NCI-H446 (cell line): Measurements from ENCODE around the gene ADCY10.
"Not testable (repeated sequence)": the region's sequence is repeated elsewhere in the genome, so short reads cannot be mapped to it uniquely, and the experiment has no call there.

ENCODE experiments used
- DNase-seq, 2 experiments: peaks; one replicate each; lab custom pipeline; 2025; lab: John Stamatoyannopoulos, UW

ADCY10 gene

GRCh38 chr1:167924543-167925231 lies 10.8 kb upstream of the ADCY10 start:
- DNase-seq, result no peak

DNA sequence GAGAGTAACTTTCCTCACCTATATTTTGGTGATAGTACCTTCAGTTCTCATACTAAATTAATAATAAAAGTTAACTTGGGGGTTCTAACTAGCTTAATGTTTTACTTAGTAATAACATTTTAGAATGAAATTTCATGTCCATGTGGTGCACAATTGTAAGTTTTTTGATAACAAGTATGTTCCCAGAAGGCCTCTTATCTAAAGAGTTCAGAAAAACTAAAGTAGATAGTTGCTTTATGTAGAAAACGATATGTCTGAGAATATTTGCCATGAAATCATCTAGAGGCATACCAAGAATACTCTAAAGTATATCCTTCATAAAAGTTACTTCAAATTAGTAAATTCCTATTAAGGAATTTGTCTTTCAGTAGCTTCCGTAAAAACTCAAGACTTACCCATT lies 10.2 kb upstream of the ADCY10 start:
- DNase-seq, result no peak

DNA sequence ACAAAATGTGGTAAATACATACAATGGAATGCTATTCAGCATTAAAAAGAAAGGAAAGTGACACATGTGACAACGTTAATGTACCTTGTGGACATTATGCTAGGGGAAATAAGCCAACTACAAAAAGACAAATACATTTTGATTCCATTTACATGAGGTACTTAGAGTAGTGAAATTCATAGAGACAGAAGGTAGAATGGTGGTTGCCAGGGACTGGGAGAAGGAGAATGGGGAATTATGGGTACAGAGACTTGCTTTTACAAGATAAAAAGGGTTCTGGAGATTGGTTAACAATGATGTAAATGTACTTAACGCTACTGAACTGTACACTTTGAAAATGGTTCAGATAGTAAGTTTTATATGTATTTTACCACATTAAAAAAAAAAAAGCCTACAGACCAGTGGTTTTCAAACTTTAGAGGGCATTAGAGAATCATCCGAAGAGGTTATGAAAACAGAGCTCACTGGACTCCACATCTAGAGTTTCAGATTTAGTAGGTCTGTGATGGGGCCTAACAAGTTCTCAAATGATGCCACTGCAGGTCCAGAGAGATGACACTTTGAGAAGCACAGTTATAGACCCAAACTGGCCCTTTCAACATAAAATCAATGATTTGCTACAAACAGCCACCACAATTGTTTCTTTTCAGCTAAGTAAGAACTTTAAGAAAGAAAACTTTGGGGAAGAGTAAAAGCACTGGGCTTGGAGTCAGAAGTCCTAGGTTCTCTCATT lies 9.6 kb upstream of the ADCY10 start:
- no peak for DNase-seq

DNA sequence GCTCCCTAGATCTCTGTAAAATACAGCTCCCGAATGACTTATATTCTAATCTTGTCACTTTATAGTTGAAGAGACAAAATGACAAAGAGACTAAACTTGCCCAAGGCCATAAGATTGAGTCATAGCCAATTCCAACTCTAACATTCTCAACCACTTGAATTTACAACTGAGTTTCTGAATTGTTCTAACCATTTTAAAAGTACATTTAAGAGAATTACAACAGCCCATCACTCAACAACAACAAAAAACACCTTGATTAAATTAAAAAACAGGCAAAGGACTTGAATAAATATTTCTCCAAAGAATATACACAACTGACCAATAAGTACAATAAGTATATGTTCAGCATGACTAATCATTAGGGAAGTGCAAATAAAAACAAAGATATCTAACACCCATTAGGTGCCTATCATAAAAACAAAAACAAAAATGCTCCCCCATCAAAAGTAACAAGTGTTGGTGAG lies 8.7 kb upstream of the ADCY10 start:
- DNase-seq, result no peak

DNA sequence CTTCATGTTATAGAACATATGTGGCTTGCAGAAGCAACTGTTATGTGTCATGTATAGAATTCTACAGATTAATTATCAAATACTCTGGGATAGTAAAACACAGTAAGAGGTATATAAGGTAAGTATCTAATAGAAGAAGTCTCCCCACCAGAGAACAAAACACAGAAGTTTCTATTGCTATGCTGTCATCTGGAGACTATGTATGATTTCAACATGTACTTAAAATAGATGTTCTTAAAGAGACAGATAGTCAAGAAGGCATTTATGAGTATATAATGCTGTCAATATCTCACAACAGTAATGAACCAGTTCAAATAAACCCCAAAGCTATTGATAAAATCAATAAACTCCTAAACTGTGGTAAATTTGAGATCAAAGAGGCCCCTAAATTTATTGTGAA lies 8.1 kb upstream of the ADCY10 start:
- no peak for DNase-seq

DNA sequence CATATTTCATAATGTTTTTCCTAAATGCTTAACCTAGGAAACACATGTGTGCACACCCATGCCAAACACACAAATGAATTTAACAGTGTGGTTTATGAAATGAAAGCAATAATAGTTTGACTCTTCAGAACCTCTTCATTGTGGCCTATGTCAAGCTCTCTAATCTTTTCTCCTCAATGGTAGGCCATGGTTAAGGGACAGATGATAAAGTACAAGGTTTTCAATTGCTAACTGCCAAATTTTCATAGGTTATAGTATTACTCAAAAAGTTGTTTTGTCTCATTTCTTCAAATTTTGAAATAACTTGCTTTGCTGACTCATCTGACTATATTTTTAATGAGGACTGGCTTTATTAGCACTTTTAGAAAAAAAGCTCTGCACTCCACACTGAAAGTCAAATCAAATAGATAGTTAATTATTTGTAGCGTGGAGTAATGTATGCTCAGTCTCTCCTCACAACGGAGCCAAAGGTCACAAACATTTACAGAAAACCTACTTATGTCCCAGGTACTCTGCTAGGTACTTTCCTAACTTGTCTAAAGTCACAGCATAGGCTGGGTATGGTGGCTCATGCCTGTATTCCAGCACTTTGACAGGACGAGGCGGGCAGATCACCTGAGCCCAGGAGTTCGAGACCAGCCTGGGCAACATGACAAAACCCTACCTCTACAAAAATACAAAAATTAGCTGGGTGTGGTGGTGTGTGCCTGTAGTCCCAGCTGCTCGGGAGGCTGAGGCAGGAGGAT lies 3.0 kb upstream of the ADCY10 start:
- no peak for DNase-seq

DNA sequence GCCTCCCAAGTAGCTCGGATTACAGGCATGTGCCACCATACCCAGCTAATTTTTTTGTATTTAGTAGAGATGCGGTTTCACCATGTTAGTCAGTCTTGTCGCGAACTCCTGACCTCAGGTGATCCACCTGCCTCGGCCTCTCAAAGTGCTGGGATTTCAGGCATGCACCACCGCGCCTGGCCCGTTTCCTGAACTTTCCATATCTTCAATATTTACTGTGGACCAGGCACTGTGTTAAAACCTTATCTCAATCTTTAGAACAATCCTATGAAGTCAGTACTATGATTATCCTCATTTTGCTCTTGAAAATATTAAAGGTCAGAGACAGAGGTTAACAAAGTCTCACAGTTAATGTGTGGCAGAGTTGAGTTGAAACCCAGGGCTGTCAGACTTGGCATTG lies 1.6 kb upstream of the ADCY10 start:
- no peak for DNase-seq

GRCh38 chr1:167912294-167912693 lies 1.6 kb downstream of the ADCY10 start:
- DNase-seq, result no peak

- no peak for DNase-seq
Observed at GRCh38 chr1:167911413-167911812, 2.5 kb downstream of the ADCY10 start.

DNA sequence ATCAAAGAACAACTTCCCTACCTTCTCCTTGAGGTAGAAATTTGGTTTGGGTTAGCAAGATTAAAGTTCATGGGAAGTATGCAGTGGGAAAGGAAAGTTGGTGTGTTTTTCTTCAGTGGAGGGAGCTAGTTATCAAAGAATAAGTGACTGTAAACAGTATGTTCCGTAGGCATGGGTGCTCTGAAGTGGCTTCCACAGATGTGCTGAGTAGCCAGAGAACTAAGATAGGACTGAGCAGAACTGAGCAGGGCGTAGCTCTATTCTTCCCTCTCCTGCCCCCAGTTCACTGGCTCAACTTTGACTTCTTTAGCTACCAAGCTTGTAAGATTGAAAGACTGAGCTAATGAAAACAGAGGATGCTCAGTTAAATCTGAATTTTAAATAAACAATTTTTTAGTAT lies 3.4 kb downstream of the ADCY10 start:
- DNase-seq, result no peak

- DNase-seq, result no peak
Observed at GRCh38 chr1:167909691-167910180, 4.2 kb downstream of the ADCY10 start.

DNA sequence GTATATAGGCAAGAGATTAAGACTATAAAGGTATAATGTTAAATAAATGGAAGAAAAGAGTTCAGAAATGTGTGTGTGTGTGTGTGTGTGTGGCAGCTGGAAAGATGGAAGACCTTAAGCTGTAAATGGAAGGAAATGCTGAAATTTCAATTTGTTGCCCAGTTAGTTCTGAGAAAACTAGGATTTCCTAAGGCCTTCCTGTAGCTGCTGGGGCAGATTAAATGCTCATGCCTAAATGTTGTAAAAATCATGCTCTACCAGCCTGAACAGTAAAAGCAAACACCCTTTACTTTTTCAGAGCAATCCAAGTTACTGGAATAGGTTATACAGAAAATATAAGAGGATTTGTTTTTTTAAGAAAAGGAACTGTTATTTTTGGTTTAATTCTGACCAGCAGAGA lies 8.3 kb downstream of the ADCY10 start:
- no peak for DNase-seq

DNA sequence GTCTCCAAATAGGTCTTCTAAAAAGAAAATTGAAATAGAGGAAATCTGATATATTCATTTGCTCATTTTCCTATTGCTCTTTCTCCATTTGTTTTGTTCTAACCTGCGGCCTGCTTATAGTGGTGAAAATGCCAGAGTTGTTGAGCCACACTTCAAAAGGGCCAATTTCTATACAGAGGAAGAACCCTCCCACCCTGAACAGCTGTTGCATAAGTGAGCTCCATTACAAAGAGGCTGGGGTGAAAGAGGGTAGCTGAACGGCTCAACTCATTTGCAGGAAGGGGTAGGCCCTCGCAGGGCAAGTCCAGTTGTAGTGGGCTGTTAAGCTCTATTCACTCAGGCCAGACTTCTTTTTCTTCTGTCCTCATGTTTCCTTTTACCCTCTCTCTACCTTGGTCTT lies 8.8 kb downstream of the ADCY10 start:
- DNase-seq, result no peak

- DNase-seq, result no peak
Observed at GRCh38 chr1:167904652-167905130, 9.2 kb downstream of the ADCY10 start.

GRCh38 chr1:167900907-167901306 lies 13.0 kb downstream of the ADCY10 start:
- DNase-seq, result no peak

- DNase-seq, result peak; percentile 62 to 77
Observed at GRCh38 chr1:167899253-167899681, 14.7 kb downstream of the ADCY10 start.

DNA sequence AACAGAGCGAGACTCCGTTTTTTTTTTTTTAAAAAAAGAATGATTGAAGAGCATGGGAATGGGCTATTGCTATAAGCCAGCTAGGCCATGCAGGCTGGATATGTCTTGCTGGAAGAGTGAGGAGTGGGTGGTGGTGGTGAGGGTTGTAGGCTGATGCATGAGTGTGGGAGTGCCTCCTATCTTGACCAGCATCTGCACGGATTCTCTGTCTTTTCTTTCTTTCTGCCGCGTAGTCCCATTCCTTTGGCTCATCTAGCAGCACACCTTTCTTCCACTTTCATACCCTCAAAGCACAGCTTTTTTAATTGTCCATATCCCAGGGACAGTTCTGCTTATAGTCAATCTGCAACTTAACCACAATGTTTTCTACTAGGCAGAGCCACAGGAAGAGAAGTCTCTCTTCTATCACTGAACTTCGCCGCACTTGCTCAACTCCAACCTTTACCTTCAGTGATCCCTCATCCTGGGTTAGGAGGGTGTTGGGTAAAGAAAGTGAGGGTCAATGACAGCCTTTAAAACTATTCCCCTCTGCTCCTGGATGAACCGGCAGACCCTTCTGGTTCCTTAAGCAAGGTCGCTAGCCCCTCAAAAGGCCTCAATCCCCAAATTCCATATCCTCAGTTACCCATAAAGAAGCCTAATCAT lies 15.2 kb downstream of the ADCY10 start:
- no peak for DNase-seq

DNA sequence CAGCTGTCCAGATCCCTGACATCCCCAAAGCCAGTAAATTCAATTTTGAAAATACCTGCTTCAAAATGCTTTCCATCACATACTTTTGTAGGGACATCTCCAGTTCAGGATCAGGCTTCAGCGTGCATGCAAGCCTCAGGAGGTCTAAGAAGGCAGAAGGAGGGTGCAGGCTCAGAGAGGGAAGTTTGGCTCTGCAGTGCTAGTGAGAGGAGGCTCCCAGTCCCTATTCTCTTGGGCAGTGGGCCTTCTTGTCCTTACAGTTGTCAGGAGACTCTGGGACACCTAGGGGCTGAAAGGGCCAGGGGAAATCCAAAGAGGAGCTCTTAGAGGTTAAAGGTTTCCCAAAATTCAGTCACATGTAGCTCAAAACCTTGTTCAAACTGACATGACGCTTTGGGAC lies 20.1 kb downstream of the ADCY10 start:
- DNase-seq, result no peak

GRCh38 chr1:167890400-167890799 lies 23.5 kb downstream of the ADCY10 start:
- no peak for DNase-seq

- not testable (repeated sequence) for DNase-seq
Observed at GRCh38 chr1:167887187-167887586, 26.7 kb downstream of the ADCY10 start.

- no peak for DNase-seq
Observed at GRCh38 chr1:167882376-167882775, 31.6 kb downstream of the ADCY10 start.

GRCh38 chr1:167881786-167882185 lies 32.1 kb downstream of the ADCY10 start:
- DNase-seq, result no peak
